Lung (tissue), 13 donors: ENCODE results near the gene OXCT2. TPM values are rescaled to one million over a fixed set of nuclear protein-coding genes. Genes with fewer than 3 reads are reported as not detected.

ENCODE experiments used
- ATAC-seq: fragments of 200-7000 bp; cut with Tn5 transposase; one replicate; pipeline ENCODE4 v1.9.1; 2020; ENCODE audit warnings: moderate number of reproducible peaks; ENCODE audit not compliant: insufficient read depth, low FRiP score
- DNase-seq, 3 donors: peaks; one replicate each; pipeline ENCODE4 v3.0.0-alpha.2; 2013 to 2017
- H3K27ac ChIP-seq, 2 donors: one replicate each; pipeline ENCODE4 v1.5.1; 2013; ENCODE audit warnings: mild to moderate bottlenecking in 2 of 2, moderate library complexity in 2 of 2, control low read depth in 1 of 2, inconsistent platforms in 1 of 2, low read depth in 1 of 2, low read length in 1 of 2
- H3K27me3 ChIP-seq, 3 donors: one replicate each; pipeline ENCODE4 v1.5.1; 2013; ENCODE audit warnings: low read length in 2 of 3; ENCODE audit not compliant: control insufficient read depth in 3 of 3, insufficient read depth in 3 of 3
- H3K36me3 ChIP-seq, 4 donors: one replicate each; pipeline ENCODE4 v1.5.1; 2013; ENCODE audit warnings: low read length in 4 of 4, mild to moderate bottlenecking in 1 of 4, moderate library complexity in 1 of 4; ENCODE audit not compliant: control insufficient read depth in 4 of 4, insufficient read depth in 4 of 4
- H3K4me1 ChIP-seq, 5 donors: one replicate each; pipeline ENCODE4 v1.5.1; 2013; ENCODE audit warnings: low read length in 5 of 5, mild to moderate bottlenecking in 2 of 5, moderate library complexity in 1 of 5; ENCODE audit not compliant: control insufficient read depth in 5 of 5, insufficient read depth in 5 of 5
- H3K4me3 ChIP-seq: one replicate; pipeline ENCODE4 v1.5.1; 2013; ENCODE audit warnings: mild to moderate bottlenecking, control low read depth, moderate library complexity
- H3K9ac ChIP-seq, 2 donors: one replicate each; pipeline ENCODE4 v1.5.1; 2013; ENCODE audit warnings: low read length in 2 of 2, control low read depth in 1 of 2; ENCODE audit not compliant: insufficient read depth in 1 of 2
- H3K9me3 ChIP-seq, 4 donors: one replicate each; pipeline ENCODE4 v1.5.1; 2013; ENCODE audit warnings: low read length in 3 of 4, mild to moderate bottlenecking in 1 of 4, moderate library complexity in 1 of 4; ENCODE audit not compliant: control insufficient read depth in 4 of 4, insufficient read depth in 3 of 4
- WGBS, 2 donors: extraction: QIAGEN DNeasy Blood & Tissue Kit; methylation state at CpG; one replicate each; pipeline ENCODE4 v1.1.7; 2013; 5-methylcytosine and 5-hydroxymethylcytosine counted together
- polyA plus RNA-seq, 2 donors: library from polyadenylated mRNA; stranded (reverse); fragments of 200-250 nt; gene quantifications; one replicate each; pipeline ENCODE4 v1.2.1, GENCODE V29; 2013
- small RNA-seq: library from RNA; depleted of rRNA; stranded (forward); fragments of <200 nt; gene quantifications from one replicate; pipeline ENCODE3, GENCODE V24; 2014; ENCODE audit warnings: low replicate concordance
- total RNA-seq, 2 donors: library from RNA; depleted of rRNA in 1 of 2; stranded (reverse); fragments of >200 nt in 1 of 2; gene quantifications; one replicate each; pipeline ENCODE4 v1.2.1, GENCODE V29; 2014 to 2021
- TF ChIP-seq, protein P1 (sequence below): IDR thresholded peaks from 2 replicates; pipeline ENCODE4 v1.5.1; 2012; ENCODE audit warnings: mild to moderate bottlenecking; ENCODE audit errors: control extremely low read depth, extremely low read depth
- donor health status: control.
- donor health status: control.
- donor health status: Bipolar disorder and iron deficiency.
- donor health status: healthy.
- donor health status: DM: yes; HTN: yes; CAD: no.

Gene OXCT2
- total and polyA plus RNA-seq, 4 donors, result 0.17 to 0.95 (median 0.48) TPM

DNA sequence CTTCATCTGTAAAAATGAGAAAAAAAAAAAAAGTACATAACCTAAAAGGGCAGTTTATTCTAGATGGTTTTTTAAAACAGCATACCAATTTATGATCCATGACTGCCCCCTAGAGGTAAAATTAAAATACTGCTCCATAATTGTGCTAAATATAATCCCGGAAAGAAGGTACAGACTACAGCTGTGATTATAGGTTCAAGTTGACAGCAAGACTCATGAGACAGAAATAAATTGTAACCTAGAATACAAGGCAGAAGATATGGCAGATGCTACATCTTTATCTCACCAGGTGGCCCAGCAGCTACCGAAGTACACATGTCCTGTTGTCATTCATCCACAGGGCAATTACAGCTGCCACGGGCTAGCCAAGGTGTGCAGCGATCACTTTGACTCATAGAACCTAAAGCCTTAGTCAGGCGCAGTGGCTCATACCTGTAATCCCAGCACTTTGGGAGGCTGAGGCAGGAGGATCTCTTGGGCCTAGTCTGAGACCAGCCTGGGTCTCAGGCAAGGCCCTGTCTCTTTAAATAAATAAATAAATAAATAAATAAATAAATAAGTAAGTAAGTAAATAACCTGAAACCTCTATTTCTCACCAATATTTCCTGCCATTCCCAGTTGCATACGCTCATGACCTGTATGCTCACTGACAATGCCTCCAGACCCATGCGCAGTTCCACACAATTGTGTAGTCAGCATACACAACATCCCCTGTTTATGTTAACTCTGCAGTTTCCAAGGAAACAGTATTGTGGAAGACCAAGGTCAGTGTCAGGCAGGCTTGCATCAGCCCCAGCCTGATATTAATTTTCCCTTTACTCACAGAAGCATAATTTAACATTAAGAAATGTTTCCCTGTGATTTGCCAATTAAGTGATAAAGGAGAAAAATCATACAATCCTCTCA is 50.8 kb downstream of the OXCT2 start:
- no peak overlapping the region for H3K9ac ChIP-seq
- no peak overlapping the region for H3K4me3 ChIP-seq
- peak; percentile 62 for ATAC-seq
- no peaks in the 10 kb centered on the region for H3K9me3 ChIP-seq
- TF ChIP-seq, protein P1, sequence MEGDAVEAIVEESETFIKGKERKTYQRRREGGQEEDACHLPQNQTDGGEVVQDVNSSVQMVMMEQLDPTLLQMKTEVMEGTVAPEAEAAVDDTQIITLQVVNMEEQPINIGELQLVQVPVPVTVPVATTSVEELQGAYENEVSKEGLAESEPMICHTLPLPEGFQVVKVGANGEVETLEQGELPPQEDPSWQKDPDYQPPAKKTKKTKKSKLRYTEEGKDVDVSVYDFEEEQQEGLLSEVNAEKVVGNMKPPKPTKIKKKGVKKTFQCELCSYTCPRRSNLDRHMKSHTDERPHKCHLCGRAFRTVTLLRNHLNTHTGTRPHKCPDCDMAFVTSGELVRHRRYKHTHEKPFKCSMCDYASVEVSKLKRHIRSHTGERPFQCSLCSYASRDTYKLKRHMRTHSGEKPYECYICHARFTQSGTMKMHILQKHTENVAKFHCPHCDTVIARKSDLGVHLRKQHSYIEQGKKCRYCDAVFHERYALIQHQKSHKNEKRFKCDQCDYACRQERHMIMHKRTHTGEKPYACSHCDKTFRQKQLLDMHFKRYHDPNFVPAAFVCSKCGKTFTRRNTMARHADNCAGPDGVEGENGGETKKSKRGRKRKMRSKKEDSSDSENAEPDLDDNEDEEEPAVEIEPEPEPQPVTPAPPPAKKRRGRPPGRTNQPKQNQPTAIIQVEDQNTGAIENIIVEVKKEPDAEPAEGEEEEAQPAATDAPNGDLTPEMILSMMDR, result peak; percentile 69
- H3K27me3 ChIP-seq, result peaks cover 0 to 37% (median 31%) of the 10 kb centered on the region in 3 donors
- 38 to 50% methylated on average over 7 of the region's 7 CpGs for WGBS, 2 donors
- no peaks in the 10 kb centered on the region for H3K36me3 ChIP-seq
- DNase-seq, result peak in 2 of 3 donors; percentile 85
- H3K27ac ChIP-seq, result no peak overlapping the region
- no peaks in the 10 kb centered on the region for H3K4me1 ChIP-seq

Small RNAs within 50 kb of the gene (small RNA-seq; reads per million reads assigned to genes)
- gene AL033527.1 (not detected), gene RNU7-121P (not detected)

Other genes starting within 250 kb of the OXCT2 start
- 100 to 1,000 TPM; 127 to 245 TPM for gene PABPC4, start 194.6 kb downstream of the OXCT2 start, total RNA-seq
- gene PABPC4, start 194.6 kb downstream of the OXCT2 start, polyA plus RNA-seq, result 100 to 1,000 TPM; 104 to 165 TPM
- 10 to 100 TPM; 14.3 to 19.6 TPM for gene HEYL, start 131.7 kb downstream of the OXCT2 start, total RNA-seq
- 1 to 10 TPM; 7.6 TPM for gene HEYL, start 131.7 kb downstream of the OXCT2 start, polyA plus RNA-seq
- gene NT5C1A, start 99.2 kb downstream of the OXCT2 start, total RNA-seq, result not detected
- gene NT5C1A, start 99.2 kb downstream of the OXCT2 start, polyA plus RNA-seq, result not detected
- gene HPCAL4, start 79.9 kb downstream of the OXCT2 start, total RNA-seq, result under 1 TPM; 0.18 to 0.43 TPM
- gene HPCAL4, start 79.9 kb downstream of the OXCT2 start, polyA plus RNA-seq, result under 1 TPM; 0.08 to 0.16 TPM
- 10 to 100 TPM; 30.5 to 55.5 TPM for gene PPIE, start 32.5 kb downstream of the OXCT2 start, total RNA-seq
- 10 to 100 TPM; 40.9 to 47.6 TPM for gene PPIE, start 32.5 kb downstream of the OXCT2 start, polyA plus RNA-seq
- gene BMP8B, start 17.5 kb upstream of the OXCT2 start, total RNA-seq, result 1 to 10 TPM; 1.0 to 4.9 TPM
- under 1 TPM; 0.63 to 0.77 TPM for gene BMP8B, start 17.5 kb upstream of the OXCT2 start, polyA plus RNA-seq
- gene TRIT1, start 112.2 kb upstream of the OXCT2 start, total RNA-seq, result 10 to 100 TPM; 18.5 to 42.5 TPM
- gene TRIT1, start 112.2 kb upstream of the OXCT2 start, polyA plus RNA-seq, result 10 to 100 TPM; 10.3 to 13.5 TPM
- 1 to 10 TPM; 6.0 to 7.8 TPM for gene MYCL, start 130.6 kb upstream of the OXCT2 start, total RNA-seq
- gene MYCL, start 130.6 kb upstream of the OXCT2 start, polyA plus RNA-seq, result 1 to 10 TPM; 2.4 to 2.7 TPM
- 100 to 1,000 TPM in 1 of 2 donors, 10 to 100 TPM in 1; 57.2 to 149 TPM for gene MFSD2A, start 183.8 kb upstream of the OXCT2 start, total RNA-seq
- 100 to 1,000 TPM; 119 to 123 TPM for gene MFSD2A, start 183.8 kb upstream of the OXCT2 start, polyA plus RNA-seq